NCI-H1105 treated with DMSO at 0.1 percent for 48 hours (cell line): ENCODE measurements around the gene TBX18.

ENCODE experiments used
- DNase-seq: peaks from one replicate; lab custom pipeline; 2025; lab: John Stamatoyannopoulos, UW

Gene TBX18

GRCh38 chr6:84764332-84765049 is at the start of gene TBX18:
Gene TBX18, minus strand, starts transcription at chr6:84764598. Its CDS starts 417 bp downstream, at chr6:84764181.
- peak; percentile 80 for DNase-seq

DNA sequence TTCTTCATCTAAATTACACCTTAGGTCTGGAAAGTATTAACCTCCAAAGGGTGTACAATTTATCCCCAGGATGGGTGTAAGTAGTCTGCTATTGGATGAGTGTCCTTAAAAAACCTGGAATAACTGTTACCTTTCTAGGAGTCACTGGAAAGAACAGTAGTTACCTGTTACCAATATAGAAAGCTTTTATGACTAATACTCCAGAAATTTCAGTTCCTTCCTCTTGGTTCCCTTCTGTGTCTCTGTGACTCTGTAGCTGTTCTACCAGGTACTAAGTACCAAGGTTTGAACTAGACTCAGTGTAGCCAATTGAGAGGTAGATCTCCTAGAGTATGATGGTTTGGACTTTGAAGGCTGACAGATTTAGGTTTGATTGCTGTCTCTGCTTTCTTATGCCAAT is 47.0 kb upstream of the TBX18 start:
- no peak for DNase-seq

- peak; percentile 13 for DNase-seq
These were observed 45.1 kb upstream of the TBX18 start for GRCh38 chr6:84809455-84809854.

DNA sequence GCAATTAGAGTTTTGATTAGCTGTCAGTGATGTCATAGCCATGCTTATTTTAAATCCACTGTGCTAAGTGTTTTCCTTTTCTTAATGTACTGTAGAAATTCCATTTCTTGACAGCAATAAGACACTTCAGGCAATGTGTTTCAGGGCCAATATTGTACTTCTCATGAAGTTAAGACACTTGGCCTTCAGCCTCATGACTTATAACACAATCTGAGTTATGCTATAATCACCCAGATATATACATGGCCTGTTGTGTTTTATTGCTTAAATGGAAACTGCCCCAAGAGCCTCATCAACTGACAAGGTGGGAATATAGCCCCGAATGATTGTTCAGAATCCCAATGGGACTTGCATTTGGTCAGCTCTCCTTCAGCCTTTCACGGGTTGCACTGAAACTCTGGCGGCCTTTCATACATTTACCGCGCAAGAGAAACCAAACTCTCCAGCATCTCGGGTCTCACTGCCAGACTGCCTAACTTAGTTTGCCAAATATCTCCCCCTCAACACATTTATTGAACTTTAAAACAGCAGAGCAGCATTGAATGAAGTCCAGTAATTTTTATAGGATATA is 44.2 kb upstream of the TBX18 start:
- DNase-seq: no peak

DNA sequence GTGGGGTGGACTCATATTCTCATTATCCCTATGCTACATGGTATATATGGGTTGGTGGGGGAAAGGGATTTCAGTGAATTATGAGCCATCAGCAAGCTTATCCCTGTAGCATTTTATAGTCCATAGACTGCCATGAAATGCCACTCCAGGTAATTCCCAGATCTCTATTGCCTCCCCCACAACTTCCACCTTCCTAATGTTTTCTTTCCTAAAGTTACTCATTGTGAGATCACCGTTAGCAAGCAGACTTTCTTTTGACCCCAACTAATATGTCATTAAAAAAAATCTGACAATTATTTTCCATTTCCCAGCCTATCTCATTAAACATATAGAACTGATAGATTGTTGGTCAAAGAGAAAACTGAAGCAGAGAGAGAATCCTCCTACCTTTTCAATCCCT is 40.7 kb upstream of the TBX18 start:
- DNase-seq: no peak

- DNase-seq: no peak
These were observed 40.3 kb upstream of the TBX18 start for GRCh38 chr6:84804720-84805119.

DNA sequence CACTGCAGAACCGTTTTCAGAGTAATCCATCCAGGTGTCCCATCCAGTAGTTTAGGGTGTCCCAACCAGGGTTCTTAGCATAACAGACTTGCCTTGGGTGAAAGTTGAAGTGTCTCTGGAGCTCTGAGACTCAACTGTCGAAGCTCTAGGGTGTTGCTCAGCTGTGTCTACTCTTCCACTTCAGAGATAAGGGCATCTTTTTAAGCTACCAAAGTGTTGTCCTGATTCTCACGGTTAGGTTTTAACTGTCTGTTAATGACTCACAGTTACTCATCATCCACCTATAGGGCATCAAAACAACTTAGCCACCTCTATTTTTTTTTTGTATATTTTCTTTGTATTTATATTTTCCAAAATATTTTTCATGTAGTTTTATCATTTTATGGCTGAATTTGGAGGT is 36.9 kb upstream of the TBX18 start:
- no peak for DNase-seq

- no peak for DNase-seq
These were observed 33.9 kb upstream of the TBX18 start for GRCh38 chr6:84798257-84798656.

DNA sequence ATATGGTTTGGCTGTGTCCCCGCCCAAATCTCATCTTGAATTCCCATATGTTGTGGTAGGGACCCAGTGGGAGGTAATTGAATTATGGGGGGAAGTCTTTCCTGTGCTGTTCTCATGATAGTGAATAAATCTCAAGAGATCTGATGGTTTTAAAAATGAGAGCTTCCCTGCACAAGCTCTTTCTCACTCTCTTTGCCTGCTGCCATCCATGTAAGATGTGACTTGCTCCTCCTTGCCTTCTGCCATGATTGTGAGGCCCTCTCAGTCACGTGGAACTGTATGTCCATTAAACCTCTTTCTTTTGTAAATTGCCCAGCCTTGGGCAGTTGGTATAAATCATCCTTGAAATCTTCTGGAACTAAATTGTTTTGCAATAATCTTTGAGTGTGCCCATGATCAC is 31.9 kb upstream of the TBX18 start:
- DNase-seq: no peak

GRCh38 chr6:84791927-84792326 is 27.5 kb upstream of the TBX18 start:
- no peak for DNase-seq

DNA sequence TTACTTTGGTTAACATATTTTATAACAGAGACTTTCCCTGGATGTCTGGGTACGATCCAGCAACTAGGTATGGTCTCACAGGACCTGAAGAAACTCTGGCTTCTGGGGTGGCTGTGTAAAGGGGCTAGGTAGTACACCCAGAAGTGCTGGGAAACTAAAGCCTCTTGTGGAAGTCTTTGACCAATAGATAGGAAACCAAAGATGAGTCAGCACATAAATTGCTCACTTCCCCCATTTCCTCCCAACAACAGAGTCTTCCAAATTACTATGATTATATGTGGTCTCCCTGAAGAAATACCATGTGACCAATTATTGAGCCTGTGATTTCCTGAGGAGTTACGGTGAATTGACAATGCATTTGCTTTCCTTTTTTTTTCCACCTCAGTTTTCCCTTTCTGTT is 26.8 kb upstream of the TBX18 start:
- DNase-seq: no peak

DNA sequence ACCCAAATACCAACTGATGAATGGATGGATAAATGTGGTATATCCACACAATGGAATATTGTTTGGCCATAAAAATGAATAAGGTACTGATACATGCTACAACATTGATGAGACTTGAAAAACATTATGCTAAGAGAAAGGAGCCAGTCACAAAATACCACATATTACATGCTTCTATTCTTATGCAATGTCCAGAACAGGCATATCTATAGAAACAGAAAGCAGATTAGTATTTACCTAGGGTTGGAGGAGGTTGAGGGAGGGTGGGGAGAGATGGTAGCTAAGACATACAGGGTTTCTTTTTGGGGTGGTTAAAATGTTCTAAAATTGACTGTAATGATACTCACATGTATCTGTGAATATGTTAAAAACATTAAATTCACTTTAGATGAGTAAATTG is 24.8 kb upstream of the TBX18 start:
- no peak for DNase-seq

DNA sequence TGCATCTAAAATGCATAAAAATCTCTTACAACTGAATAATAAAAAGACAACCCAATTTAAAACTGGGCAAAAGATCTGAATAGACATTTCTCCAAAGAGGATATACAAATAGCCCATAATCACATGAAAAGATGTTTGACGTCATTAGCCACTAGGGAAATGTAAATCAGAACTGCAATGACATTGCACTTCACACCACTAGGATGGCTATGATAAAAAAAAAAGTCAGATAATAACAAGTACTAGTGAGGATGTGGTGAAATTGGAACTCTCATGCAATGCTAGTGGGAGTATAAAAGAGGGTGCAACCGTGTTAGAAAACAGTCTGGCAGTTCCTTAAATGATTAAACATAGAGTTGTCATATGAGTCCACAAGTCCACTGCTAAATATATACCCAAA is 24.3 kb upstream of the TBX18 start:
- no peak for DNase-seq

DNA sequence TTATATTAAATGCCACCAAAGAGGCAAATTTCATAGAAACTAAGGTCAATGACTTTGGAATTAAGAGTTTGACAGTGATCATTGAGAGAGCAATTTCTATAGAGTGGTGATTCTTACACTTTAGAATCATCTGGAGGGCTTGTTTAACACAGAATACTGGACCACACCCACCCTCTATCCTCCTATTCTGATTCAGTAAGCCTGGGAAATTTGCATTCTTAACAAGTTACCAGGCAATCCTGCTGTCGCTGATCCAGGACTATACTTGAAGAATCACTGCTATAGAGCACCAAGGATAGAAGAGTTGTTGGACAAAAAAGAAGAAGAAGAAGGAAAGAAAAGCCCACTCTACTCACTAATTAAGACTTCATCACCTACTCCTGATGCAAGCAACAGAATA is 21.3 kb upstream of the TBX18 start:
- no peak for DNase-seq

GRCh38 chr6:84779917-84780316 is 15.5 kb upstream of the TBX18 start:
- DNase-seq: no peak

- no peak for DNase-seq
These were observed 15.0 kb upstream of the TBX18 start for GRCh38 chr6:84779380-84779779.

- DNase-seq: no peak
These were observed 13.5 kb upstream of the TBX18 start for GRCh38 chr6:84777888-84778287.

DNA sequence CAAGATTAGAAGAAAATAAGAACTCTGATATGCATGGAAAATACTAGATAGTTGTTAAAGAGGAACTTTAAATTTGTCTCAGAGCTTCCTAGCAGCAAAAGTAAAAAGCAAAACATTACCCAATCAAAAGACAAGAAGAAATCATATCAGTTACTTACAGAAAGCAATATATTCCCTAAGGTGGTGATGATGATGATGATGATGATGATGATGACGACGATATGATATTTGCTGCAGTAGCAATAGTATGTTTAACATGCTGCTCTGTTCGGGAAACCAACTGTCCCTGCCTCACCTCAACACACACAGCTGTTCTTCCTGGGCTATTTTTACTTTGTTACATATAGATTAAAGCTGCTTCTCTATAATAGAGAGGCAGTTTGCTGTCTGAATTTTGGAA is 12.0 kb upstream of the TBX18 start:
- no peak for DNase-seq

GRCh38 chr6:84775751-84776150 is 11.4 kb upstream of the TBX18 start:
- no peak for DNase-seq

DNA sequence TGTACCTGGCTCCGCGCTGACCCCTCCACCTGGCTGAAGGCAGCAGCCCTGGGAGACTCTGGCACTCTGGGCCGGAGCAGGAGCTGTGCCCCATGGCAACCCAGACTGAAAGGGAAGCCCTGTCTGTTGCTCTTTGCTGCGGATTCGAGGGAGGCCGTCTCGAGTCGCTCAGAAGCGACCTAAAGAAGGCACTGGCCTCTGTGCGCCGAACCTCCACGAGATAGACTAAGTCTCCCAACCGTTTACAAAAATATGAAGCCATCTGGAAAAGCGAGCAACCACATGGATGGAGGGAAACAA is 10.5 kb upstream of the TBX18 start:
- DNase-seq: no peak

GRCh38 chr6:84774157-84774984 is 10.0 kb upstream of the TBX18 start:
- DNase-seq: no peak

DNA sequence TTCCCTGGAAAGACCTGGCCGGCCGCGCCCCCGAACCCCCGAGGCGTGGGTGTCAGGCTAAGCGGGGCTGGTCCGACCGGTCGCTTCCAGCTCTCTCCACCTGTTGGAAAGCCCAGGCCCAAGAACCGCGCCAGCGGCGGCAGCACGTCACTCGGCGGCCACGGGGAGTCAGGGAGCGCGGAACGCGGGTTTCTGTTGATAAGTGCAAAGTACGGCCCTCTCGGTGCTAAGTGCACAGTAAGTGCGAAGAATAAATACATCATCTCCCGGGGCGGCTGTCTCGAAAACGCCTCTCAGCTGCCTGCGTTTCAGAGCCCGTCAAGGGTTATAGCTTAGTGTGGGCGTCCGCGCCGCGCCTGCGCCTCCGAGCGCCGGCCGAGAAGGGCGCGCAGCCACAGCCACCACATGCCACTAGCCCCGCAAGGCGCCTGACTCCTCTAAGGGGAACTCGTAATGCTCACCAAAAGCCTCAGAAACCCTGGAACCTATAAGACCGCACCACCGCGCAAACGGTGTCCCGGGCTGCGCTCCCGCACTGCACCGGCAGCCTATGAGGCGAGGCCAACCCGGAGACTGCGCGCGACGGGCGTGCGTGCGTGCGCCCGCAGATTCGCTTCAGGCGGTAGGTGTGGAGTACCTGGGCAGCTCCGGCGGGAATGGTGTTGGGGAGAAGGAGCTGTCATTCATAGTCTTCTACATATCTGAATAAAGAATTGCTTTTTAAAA is 9.2 kb upstream of the TBX18 start:
- DNase-seq: no peak

GRCh38 chr6:84773133-84773430 is 8.7 kb upstream of the TBX18 start:
- DNase-seq: no peak
